DOHH2 (cell line): ENCODE results near the gene HEXIM1.

Experiments
- H3F3A ChIP-seq: fragments of 200-600 bp; sonication (generic), shearing (Covaris generic); 2 replicates; pipeline ENCODE4 v1.6.0; 2016; ENCODE audit warnings: antibody characterized with exemption, mild to moderate bottlenecking; ENCODE audit not compliant: control insufficient read depth, insufficient read depth
- H3K27ac ChIP-seq: fragments of 200-600 bp; sonication (generic); 2 replicates; pipeline ENCODE4 v1.5.1; 2014; ENCODE audit warnings: low read depth, mild to moderate bottlenecking, low read length, moderate library complexity
- H3K27me3 ChIP-seq: fragments of 200-600 bp; sonication (generic); 2 replicates; pipeline ENCODE4 v1.6.1; 2014; ENCODE audit warnings: mild to moderate bottlenecking, low read length, mixed read lengths; ENCODE audit not compliant: control insufficient read depth
- H3K36me3 ChIP-seq: fragments of 200-600 bp; sonication (generic); 2 replicates; pipeline ENCODE4 v1.6.1; 2014; ENCODE audit warnings: mild to moderate bottlenecking, low read length, moderate library complexity, mixed read lengths; ENCODE audit not compliant: control insufficient read depth
- H3K4me1 ChIP-seq: fragments of 200-600 bp; sonication (generic); 2 replicates; pipeline ENCODE4 v1.6.1; 2014; ENCODE audit warnings: mild to moderate bottlenecking, low read length, mixed read lengths; ENCODE audit not compliant: control insufficient read depth
- H3K4me2 ChIP-seq: fragments of 200-600 bp; sonication (generic); 2 replicates; pipeline ENCODE4 v1.6.0; 2014; ENCODE audit warnings: mild to moderate bottlenecking, low read length, moderate library complexity
- H3K4me3 ChIP-seq: fragments of 200-600 bp; sonication (generic); 2 replicates; pipeline ENCODE4 v1.5.1; 2014; ENCODE audit warnings: mild to moderate bottlenecking, low read length, mixed read lengths
- H3K79me2 ChIP-seq: fragments of 200-600 bp; sonication (generic); 2 replicates; pipeline ENCODE4 v1.6.1; 2014; ENCODE audit warnings: mild to moderate bottlenecking, low read length, mixed read lengths; ENCODE audit not compliant: control insufficient read depth
- H3K9me2 ChIP-seq: fragments of 200-600 bp; sonication (generic); replicated peaks from 2 replicates; pipeline ENCODE4 v1.6.1; 2014; ENCODE audit warnings: mild to moderate bottlenecking, low read length, mixed read lengths; ENCODE audit not compliant: control insufficient read depth
- H3K9me3 ChIP-seq: fragments of 200-600 bp; sonication (generic); 2 replicates; pipeline ENCODE4 v1.6.1; 2014; ENCODE audit warnings: antibody characterized with exemption, low read length, mixed read lengths; ENCODE audit not compliant: control insufficient read depth, insufficient read depth
- H4K20me1 ChIP-seq: fragments of 200-600 bp; sonication (generic); 2 replicates; pipeline ENCODE4 v1.6.0; 2014; ENCODE audit warnings: low read depth, mild to moderate bottlenecking, antibody characterized with exemption, low read length, moderate library complexity; ENCODE audit not compliant: control insufficient read depth, insufficient read depth
- CTCF ChIP-seq: fragments of 200-600 bp; sonication (generic); IDR thresholded peaks from one replicate; pipeline ENCODE4 v1.5.1; 2014; ENCODE audit warnings: antibody characterized with exemption, mild to moderate bottlenecking, low read depth, low read length; ENCODE audit not compliant: poor library complexity, severe bottlenecking
- EZH2phosphoT487 ChIP-seq: fragments of 200-600 bp; sonication (generic); IDR thresholded peaks from 2 replicates; pipeline ENCODE4 v1.6.1; 2017; ENCODE audit warnings: borderline replicate concordance, mild to moderate bottlenecking, antibody characterized with exemption, low read length, moderate library complexity, mixed read lengths

The HEXIM1 gene

DNA sequence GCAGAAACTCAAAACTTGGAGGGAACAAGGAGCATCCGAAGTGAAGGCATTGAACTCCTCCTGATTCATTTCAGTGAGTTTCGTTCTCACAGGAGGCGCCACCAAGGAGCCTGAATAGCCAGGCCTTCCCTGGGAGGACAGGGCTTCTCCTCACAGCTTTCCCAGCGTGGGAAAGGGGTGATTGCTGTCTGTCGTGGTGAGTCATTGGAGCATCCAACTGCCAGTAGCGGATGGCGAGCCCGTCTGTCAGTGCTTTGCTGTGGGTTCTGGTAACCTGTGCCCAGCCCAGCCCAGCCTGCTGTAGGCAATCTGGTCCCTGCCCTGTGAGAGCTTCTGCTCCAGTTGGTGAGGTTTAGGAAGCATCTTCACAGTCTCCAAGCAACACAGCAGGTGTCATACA is 44.2 kb upstream of the HEXIM1 start:
- H3K4me1 ChIP-seq: no peaks in the 10 kb centered on the region
- H3K9me2 ChIP-seq: no peaks in the 10 kb centered on the region
- no peaks in the 10 kb centered on the region for H3K27me3 ChIP-seq
- no peak overlapping the region for H3K27ac ChIP-seq
- H4K20me1 ChIP-seq: peaks cover 2% of the 10 kb centered on the region; the same call in 1 of the 2 replicates
- H3K9me3 ChIP-seq: no peaks in the 10 kb centered on the region
- H3K36me3 ChIP-seq: peaks cover 75% of the 10 kb centered on the region
- H3K79me2 ChIP-seq: no peaks in the 10 kb centered on the region
- H3K4me3 ChIP-seq: no peak overlapping the region
- no peak overlapping the region for H3K4me2 ChIP-seq
- no peaks in the 10 kb centered on the region for H3F3A ChIP-seq
- TF ChIP-seq CTCF (no peak), EZH2phosphoT487 (no peak)

GRCh38 chr17:45104497-45104896 is 43.8 kb upstream of the HEXIM1 start:
- Histone ChIP-seq H4K20me1 (peaks cover 2% of the 10 kb centered on the region; the same call in 1 of the 2 replicates), H3F3A (no peaks in the 10 kb centered on the region), H3K36me3 (peaks cover 70% of the 10 kb centered on the region), H3K4me1 (no peaks in the 10 kb centered on the region), H3K4me3 (no peak overlapping the region), H3K9me2 (no peaks in the 10 kb centered on the region), H3K27ac (no peak overlapping the region), H3K9me3 (no peaks in the 10 kb centered on the region), H3K27me3 (no peaks in the 10 kb centered on the region), H3K79me2 (no peaks in the 10 kb centered on the region), H3K4me2 (no peak overlapping the region)
- TF ChIP-seq CTCF: no peak
- TF ChIP-seq EZH2phosphoT487: no peak

- Histone ChIP-seq H3K4me1 (no peaks in the 10 kb centered on the region), H3F3A (no peaks in the 10 kb centered on the region), H4K20me1 (peaks cover 2% of the 10 kb centered on the region; the same call in 1 of the 2 replicates), H3K9me3 (no peaks in the 10 kb centered on the region), H3K4me2 (no peak overlapping the region), H3K27ac (no peak overlapping the region), H3K27me3 (no peaks in the 10 kb centered on the region), H3K79me2 (no peaks in the 10 kb centered on the region), H3K36me3 (peaks cover 65% of the 10 kb centered on the region), H3K9me2 (no peaks in the 10 kb centered on the region), H3K4me3 (no peak overlapping the region)
- no peak for TF ChIP-seq CTCF
- no peak for TF ChIP-seq EZH2phosphoT487
Measured at GRCh38 chr17:45104907-45105624, 43.2 kb upstream of the HEXIM1 start.
